Measurements from ENCODE around the gene HK3. TPM values are rescaled to one million over a fixed set of nuclear protein-coding genes. Genes with fewer than 3 reads are reported as not detected.

HK3 gene
- total RNA-seq, 4 donors from 2014 or later: 5.2 to 38.1 (median 16.3) TPM

DNA sequence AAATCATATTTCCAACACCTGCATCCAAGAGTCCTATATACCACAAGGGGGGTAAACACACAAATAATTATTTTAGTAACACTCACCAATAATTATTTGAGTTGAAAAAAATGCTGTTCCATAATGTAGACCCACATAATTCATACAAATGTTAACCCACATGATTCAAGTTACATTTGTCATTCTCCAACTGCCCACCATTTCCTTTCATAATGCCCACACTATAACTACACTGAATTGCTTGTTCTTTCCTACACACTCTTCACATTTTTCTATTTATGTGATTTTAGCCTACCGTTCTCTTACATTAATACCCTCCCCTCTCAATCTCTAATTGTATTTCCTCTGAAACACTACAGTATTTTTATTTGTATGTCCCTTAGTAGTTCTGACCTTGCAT, 35.9 kb upstream of the HK3 start:
- TF ChIP-seq, protein P1, sequence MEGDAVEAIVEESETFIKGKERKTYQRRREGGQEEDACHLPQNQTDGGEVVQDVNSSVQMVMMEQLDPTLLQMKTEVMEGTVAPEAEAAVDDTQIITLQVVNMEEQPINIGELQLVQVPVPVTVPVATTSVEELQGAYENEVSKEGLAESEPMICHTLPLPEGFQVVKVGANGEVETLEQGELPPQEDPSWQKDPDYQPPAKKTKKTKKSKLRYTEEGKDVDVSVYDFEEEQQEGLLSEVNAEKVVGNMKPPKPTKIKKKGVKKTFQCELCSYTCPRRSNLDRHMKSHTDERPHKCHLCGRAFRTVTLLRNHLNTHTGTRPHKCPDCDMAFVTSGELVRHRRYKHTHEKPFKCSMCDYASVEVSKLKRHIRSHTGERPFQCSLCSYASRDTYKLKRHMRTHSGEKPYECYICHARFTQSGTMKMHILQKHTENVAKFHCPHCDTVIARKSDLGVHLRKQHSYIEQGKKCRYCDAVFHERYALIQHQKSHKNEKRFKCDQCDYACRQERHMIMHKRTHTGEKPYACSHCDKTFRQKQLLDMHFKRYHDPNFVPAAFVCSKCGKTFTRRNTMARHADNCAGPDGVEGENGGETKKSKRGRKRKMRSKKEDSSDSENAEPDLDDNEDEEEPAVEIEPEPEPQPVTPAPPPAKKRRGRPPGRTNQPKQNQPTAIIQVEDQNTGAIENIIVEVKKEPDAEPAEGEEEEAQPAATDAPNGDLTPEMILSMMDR (IDR thresholded peaks at IDR 0.05; ENCODE audit: low read depth): no peak

DNA sequence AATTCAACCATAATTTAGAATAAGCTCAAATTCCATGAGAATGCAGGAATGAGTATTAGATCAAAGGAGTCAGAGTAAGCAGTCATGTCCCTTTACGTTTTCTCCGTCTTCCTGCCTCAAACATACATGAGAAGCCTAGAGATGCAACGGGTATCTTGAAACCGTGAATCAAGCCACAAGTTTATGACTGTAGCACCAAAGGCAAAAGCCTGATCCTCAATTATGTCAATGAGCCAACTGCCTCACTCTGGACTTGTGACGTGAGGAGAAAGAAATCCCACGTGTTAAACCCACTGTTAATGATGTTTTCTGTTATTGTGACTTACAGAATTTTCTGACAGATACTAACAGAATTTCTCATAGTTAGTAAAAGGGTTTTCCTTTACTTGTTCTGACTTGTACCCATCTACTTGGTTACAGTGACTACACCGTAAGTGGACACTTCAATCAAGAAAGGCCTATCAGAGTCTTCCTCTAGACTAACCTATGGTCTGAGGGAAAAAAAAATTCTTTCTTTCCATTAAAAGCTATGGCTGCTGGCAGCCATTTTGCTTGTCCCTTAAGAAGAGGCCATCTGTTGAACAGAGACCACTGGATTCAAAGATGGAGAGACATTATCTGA, 35.3 kb upstream of the HK3 start:
- TF ChIP-seq, protein P1 (IDR thresholded peaks at IDR 0.05; ENCODE audit: low read depth): no peak

DNA sequence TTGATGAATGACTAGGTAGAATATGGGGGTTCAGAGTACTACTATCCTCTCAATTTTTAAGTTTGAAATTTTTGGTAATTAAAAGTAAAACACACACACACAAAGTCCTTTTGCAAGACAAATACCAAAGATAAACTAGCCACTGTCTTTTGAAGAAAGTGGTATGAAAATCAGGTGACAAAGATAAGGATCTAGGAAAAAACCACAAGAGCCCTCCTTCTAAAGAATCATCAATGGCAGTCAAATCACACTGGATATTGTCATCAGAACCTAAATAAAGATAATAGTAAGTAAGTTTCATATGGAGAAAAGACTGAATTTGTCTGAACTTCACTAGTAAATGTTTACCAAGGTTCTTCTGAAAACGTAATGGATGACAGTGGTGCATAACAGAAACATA, 30.5 kb upstream of the HK3 start:
- TF ChIP-seq, protein P1 (IDR thresholded peaks at IDR 0.05; ENCODE audit: low read depth): no peak

DNA sequence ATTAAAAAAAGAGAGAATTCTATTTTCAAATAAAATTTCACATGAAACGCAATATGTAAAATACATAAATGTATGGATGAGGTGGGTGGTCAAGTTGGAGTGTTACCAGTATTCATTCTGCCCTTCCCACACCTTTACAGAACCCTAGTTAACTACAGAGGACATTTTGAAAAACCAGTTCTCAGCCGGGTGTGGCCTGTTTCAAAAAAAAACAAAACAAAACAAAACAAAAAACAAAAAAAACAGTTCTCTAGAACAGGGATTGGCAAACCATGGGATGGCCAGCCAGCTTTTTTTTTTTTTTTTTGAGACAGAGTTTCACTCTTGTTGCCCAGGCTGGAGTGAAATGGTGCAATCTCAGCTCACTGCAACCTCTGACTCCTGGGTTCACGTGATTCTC, 28.4 kb upstream of the HK3 start:
- TF ChIP-seq, protein P1 (IDR thresholded peaks at IDR 0.05; ENCODE audit: low read depth): no peak

DNA sequence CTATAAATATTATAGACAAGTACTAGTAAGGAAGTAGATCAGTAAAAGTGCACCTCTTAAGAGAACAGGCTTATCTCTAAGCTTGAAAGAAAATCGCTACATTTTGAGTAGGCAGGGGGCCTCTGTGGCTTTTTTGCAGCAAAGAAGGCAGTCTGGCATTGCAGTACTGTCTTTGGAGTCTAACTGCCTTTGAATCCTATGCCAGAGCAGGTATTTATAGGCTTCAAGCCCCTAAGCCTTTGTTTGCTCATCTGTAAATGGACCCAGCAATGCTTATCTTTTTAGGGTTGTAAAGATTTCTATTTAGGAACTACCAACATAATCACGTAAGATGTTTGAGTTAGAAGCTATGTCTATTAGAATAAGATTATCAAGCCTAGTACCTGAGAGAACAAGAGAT, 23.7 kb upstream of the HK3 start:
- TF ChIP-seq, protein P1 (IDR thresholded peaks at IDR 0.05; ENCODE audit: low read depth): no peak

DNA sequence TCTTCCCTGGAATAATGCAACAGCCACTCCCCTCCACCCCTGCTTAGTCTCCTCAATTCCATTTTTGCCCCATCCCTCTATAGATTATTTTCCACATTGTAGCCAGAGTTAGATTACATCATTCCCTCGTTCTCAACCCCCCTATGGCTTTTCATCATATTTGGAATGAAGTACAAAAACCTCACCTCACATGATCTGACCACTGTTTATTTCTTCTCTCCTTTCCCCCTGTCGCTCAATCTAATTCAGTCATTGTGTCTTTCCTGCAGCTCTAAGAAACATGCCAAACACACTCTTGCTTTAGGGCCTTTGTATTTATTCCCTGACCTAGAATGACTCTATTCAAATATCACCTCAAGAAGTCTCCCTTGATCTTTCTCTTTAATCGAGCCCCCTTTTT, 22.6 kb upstream of the HK3 start:
- TF ChIP-seq, protein P1 (IDR thresholded peaks at IDR 0.05; ENCODE audit: low read depth): no peak

DNA sequence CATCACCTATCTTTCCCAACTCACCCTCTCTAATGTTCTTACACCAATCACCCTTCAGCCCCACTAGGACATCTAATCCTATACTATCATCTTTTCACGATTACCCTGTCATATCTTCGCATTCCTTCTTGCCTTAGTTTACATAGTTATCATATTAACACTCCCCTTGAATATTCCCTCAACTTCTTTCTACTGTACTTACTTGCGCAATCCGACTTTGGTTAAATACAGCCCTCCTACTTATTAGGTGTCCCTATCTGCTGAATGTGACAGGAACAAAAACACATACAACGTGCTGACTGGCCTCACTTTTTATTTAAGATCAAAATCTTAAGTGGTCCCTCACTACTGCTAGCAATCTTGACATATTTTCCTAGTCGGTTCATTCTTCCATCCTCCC, 19.5 kb upstream of the HK3 start:
- TF ChIP-seq, protein P1 (IDR thresholded peaks at IDR 0.05; ENCODE audit: low read depth): no peak
